ENCODE measurements around the gene EEFSEC.

GRCh38 chr3:128252083-128252482 lies 98.8 kb downstream of the EEFSEC start:
- TF ChIP-seq CTCF (conservative IDR thresholded peaks at IDR 0.05; ENCODE audit: low read depth in 2 of 2) (no peak), POLR2AphosphoS5 (IDR thresholded peaks at IDR 0.05; ENCODE audit: low read depth) (no peak), REST (IDR thresholded peaks at IDR 0.05; ENCODE audit: unreplicated experiment) (no peak), EZH2 (IDR thresholded peaks at IDR 0.05; ENCODE audit: low read depth, unreplicated experiment) (no peak), CREB1 (CRISPR knock-in tag; IDR thresholded peaks at IDR 0.05; ENCODE audit: low read depth) (no peak), JUNB (IDR thresholded peaks at IDR 0.05; ENCODE audit: unreplicated experiment) (no peak), ZNF114 (CRISPR knock-in tag; IDR thresholded peaks at IDR 0.05) (no peak), EZH2phosphoT487 (IDR thresholded peaks at IDR 0.05; ENCODE audit: unreplicated experiment) (no peak), STAT1 (IDR thresholded peaks at IDR 0.05; ENCODE audit: unreplicated experiment) (no peak)
